HG02870 (cell line): ENCODE data around the gene PARVB.

Experiments
- ATAC-seq: cut with Tn5 transposase; IDR thresholded peaks from one replicate; pipeline ENCODE4 v1.9.1; 2021; ENCODE audit warnings: mild to moderate bottlenecking, moderate library complexity; ENCODE audit not compliant: unreplicated experiment

Gene PARVB

DNA sequence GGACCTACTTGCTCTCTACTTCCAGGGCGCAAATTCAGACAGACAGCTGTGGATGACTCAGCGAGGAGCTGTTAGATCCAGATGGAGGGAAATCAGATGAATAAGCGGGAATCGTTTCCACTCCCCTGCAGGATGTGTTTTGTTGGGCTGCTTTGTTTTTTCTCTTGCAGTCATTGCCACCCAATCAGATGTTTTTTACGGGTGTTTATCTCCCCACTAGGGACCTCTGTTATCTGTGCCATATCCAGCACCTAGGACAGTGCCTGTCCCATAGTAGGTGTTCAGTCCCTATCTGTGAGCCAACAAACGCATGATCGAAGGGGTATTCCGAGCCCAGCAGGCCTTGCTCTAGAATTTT is 105.5 kb downstream of the PARVB start:
- ATAC-seq = no peak

- no peak for ATAC-seq
Measured at GRCh38 chr22:44130076-44130711, 106.1 kb downstream of the PARVB start.

DNA sequence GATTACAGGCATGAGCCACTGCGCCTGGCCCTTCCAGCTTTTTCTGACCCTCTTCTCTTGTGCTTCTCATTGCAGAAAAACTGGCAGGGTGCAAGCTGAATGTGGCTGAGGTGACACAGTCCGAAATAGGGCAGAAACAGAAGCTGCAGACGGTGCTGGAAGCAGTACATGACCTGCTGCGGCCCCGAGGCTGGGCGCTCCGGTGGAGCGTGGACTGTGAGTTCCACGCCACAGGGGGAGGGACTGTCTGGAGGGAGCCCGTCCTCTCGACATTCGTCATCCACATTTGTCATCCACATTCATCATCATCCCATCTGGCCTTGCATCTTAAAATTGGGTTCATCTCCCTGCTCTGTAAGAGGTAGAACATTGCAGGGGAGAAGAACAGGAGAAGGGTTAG is 107.3 kb downstream of the PARVB start:
- no peak for ATAC-seq

DNA sequence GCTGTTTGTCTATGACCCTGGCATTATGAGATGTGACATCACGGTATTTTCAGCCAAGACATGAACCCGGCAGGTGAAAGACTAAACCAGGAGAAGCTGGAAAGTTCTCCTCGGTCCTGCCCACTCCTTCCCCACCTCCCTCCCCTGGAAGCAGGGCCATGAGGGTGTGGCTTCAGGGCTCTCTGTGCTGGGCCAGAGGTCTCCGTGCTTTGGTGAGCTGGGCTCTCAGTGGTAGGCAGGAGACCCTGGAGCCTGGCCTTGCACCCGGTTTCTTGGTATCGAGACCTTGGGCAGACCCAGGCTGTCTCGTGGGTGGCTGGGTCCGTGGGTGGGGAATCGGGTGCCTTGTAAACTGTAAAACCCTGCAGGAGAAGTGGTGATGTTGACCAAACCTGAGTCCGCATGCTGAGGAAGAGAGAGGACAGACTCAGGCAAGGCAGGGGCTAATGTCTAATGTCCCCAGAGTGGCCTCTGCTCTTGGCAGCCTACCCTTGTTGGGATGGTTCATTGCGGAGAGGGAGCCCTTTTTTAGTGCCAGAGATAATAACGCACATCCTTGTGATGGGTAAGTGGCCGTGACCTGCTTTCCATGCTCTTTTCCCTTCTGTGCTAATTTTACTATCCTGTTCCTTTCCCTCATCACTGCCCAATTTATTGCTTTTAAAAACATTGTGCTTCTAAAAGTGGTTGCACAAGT is 108.0 kb downstream of the PARVB start:
- no peak for ATAC-seq

- ATAC-seq = no peak
Measured at GRCh38 chr22:44132724-44133123, 108.6 kb downstream of the PARVB start.

- ATAC-seq = no peak
Measured at GRCh38 chr22:44133161-44133560, 109.1 kb downstream of the PARVB start.

GRCh38 chr22:44133901-44134571 is 109.9 kb downstream of the PARVB start:
- ATAC-seq = no peak

- no peak for ATAC-seq
Measured at GRCh38 chr22:44136112-44136511, 112.0 kb downstream of the PARVB start.

DNA sequence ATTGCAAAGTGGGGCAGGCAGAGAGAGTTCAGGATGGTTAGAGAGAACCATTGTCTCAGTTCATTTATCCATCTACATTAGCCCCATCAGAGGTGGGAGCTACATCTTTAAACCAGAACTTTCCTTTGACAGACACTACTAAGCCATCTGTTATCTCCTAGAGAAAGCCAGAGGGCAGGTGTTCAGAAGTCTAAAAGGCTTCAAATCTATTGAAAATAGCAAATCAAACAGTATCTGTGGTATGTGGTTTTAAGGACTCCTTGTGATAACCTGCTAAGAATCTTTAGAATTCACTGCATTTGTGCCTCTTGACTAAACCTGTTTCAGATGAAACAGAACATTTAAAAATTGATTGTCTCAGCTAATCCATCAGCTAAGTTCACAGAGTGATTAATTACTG is 112.7 kb downstream of the PARVB start:
- ATAC-seq = no peak

GRCh38 chr22:44137415-44137814 is 113.3 kb downstream of the PARVB start:
- no peak for ATAC-seq

GRCh38 chr22:44139773-44140172 is 115.7 kb downstream of the PARVB start:
- no peak for ATAC-seq

DNA sequence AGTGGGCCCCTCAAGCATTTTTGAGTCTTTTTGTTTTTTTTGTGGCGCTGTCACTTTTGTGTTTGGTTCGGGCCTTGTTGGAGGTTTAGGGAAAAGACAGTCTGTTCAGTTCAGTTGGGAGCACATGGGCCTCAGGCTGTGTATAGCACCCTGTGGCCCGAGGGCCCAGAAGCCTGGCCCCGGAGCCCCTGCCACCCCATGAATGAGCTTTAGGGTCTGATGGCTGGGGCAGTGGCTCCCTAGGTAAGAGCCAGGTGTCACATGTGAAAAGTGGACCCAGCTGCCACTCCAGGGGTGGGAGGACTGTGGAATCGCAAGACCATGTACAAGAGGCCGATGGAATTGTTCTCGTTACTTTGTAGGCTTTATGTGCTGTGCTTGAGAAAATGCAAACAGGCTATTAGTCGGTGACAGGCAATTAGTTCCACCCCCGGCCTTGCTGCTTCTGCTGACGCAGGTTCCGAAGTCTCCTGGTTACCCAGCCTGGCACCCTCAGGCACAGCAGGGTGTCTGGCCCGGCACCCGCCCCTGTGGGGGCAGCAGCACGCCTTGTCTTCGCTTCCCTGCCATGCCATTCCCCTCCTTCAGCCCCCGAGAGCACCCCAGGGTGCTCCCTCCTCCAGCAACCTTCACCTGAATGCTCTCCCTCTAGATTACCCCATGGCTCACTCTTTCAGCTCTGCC is 118.5 kb downstream of the PARVB start:
- ATAC-seq = no peak

DNA sequence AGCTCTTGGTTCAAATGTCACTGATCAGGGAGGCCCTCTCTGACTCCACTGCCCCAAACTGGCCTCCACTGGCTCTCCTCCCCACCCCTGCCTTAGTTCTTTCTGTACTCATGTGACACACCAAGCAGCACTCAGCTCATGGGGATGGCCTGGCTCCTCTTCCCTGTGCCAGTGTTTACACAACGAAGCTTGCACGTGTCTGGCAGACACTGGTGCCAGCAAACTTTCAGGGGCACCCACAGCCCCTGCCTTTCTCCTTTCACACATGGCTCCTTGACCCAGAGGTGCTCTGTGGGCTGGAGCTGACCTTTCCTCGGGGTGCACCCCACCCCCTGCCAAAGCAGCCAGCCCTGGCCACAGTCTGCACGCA is 119.0 kb downstream of the PARVB start:
- ATAC-seq = no peak

GRCh38 chr22:44143579-44143978 is 119.5 kb downstream of the PARVB start:
- no peak for ATAC-seq

GRCh38 chr22:44144046-44144569 is 120.0 kb downstream of the PARVB start:
- no peak for ATAC-seq

DNA sequence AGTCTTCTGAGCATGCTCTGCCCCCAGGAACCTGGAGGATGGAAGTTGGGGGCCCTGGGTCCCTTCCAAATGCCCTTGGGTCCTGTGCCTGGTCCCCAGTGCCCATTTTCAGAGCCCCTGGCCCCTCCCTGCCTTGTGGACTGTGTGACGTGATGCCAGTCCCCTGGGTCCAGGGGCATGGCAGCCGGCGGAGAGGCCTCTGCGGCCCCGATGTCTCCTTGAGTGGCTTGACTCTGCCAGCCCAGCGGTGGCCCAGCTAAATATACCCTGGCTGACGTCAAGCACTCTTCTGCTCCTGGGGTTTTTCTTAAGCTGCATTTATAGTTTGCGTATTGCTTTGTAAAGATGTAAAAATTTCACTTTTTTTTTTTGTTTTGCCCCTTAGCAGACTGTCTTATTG is 121.4 kb downstream of the PARVB start:
- ATAC-seq = no peak

GRCh38 chr22:44146088-44146861 is 122.2 kb downstream of the PARVB start:
- ATAC-seq = no peak

GRCh38 chr22:44147008-44147645 is 123.0 kb downstream of the PARVB start:
- ATAC-seq = no peak

GRCh38 chr22:44147821-44148574 is 123.9 kb downstream of the PARVB start:
- no peak for ATAC-seq

- ATAC-seq = no peak
Measured at GRCh38 chr22:44151676-44152075, 127.6 kb downstream of the PARVB start.
